Suppressor macrophage (primary cell): ENCODE results near the gene AKAP6.

ENCODE experiments used
- DNase-seq, 4 experiments: peaks; one replicate each; pipeline ENCODE4 v3.0.0-alpha.2; 2020 to 2022

AKAP6 gene

DNA sequence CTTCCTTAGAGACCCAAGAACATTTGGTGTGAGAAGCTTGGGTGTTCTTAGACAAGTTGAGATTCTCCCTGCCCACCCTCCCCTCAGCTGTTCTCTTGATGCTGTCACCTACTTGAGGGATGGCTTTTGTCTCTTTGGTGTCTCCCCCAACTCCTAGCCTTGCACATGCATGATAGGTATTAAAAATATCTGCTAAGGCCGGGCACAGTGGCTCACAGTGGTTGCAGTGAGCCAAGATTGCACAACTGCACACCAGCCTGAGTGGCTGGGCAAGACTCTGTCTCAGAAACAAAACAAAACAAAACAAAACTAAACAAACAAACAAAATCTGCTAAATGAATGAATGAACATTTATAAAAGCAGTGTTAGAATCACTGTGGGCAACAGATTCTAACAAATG lies 261.1 kb downstream of the AKAP6 start:
- DNase-seq = peak in 2 of 4 experiments; percentile 5 to 16

DNA sequence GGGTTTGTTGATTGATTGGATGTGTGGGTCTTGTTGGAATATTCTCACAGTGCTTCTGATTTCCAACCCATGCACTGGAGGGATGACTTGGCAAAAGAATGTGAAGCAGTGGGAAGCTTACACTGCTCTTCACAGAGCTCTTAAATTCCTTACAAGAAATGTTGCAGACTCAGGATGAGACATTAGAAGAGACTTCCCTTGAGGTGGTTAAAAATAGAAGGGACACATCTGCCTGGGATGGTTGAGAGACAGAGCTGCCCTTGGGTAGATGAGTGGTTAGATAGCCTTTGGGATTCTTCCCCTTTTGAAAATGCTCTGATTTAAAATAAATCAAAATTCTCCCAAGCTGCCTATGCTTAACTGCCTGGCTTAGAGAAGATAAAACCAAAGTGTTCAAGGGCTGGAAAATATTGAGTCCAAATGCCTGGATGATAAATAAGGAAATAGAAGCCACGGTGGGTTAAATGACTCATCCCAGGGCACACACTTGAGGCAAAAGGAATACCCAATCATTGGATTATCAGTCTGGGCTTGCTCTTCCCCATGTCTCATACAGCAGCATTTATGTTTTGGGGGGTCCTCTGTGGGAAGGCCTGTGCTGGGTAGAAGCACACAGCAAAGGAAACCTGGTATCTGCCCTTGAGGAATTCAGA lies 264.3 kb downstream of the AKAP6 start:
- peak in 3 of 4 experiments; percentile 41 to 65 (median 55) for DNase-seq

GRCh38 chr14:32594766-32595165 lies 265.7 kb downstream of the AKAP6 start:
- no peak for DNase-seq

DNA sequence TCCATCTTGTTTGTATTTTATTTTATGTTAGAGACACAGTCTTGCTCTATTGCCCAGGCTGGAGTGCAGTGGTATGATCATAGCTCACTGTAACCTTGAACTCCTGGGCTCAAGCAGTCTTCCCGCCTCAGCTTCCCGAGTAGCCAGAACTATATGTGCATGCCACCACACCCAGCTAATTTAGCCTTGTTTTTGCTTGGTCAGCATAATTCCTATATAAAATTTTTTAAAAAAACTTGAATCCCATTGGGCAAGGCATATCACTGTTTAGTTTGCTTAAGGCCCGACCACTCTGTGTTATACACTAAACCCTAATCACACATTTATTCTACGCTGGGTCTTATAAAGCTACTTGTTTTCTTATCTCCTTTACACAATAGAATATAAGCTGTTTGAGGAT lies 266.4 kb downstream of the AKAP6 start:
- DNase-seq = no peak

DNA sequence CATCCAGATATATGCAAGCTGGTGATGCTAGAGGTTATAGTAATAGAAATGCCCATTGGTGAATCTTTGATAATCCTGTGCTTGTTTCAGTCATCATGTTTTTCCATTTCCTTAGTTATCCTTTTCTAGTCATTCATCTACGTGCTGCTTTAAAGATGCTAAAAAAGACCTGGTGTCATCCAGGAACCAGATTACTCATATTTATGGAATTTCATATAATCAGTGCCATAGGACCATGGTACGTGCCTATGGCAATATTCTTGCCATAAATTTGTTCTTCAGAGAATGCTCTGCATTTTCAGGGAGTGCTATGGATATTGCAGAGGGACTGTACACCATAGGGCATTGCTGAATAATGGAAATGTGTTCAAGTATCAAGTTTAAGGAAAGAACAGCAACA lies 267.3 kb downstream of the AKAP6 start:
- no peak for DNase-seq

- no peak for DNase-seq
Measured at GRCh38 chr14:32597771-32598170, 268.7 kb downstream of the AKAP6 start.

DNA sequence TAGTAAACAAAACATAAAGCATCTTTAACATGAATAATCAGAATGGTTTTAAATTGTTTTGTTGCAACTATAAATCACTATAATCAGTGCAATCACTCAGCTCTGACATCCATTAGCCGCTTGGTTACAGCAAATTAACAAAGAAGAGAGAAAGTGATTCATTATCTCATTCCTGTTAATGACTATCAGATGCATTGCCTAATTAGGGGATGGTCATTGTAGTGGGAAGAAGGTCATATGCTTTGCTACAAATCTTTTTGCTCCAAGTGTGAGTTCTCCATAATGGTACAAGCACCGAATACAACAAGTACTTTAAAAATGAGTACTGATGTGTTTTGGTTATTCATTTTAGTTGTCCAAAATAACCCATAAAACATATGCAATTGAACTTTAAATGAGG lies 272.0 kb downstream of the AKAP6 start:
- DNase-seq = peak in 2 of 4 experiments; percentile 18 to 22

DNA sequence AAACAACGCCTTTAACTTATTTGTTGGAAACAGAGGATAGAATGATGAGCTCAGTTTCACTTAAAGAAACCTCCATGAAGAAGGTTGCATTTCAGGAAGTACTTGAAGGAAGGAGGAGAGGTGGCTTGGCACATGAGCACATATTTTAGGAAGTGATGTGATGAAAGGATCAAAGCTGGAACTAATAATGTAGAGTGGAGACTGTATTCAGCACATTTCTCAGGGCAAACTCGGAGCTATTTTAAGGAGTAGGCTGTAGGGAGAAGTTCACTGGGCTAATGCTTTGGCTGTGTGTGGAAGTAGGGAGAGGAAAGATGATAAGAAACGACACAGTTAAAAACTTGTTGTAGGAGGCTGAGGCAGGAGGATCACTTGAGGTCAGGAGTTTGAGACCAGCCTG lies 272.8 kb downstream of the AKAP6 start:
- DNase-seq = peak; percentile 47 to 82 (median 66)

DNA sequence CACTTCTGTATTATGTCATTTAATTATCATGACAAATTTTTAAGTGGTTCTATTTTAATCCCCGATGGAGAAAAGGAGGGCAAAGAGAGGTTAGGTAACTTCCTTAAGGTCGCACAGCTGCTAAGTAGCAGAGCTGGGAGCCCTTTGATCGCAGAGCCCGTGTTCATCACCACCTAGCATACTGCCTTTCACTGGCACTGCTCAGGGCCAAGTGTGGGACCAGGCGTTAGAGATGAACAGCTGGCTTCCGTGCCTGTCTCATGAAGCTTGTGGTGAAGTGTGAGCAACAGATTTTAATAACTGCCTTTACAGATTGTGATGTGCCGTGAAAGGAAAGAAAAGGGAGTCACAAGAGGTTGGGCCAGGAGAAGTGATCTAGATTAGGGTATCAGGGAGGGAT lies 273.6 kb downstream of the AKAP6 start:
- no peak for DNase-seq

DNA sequence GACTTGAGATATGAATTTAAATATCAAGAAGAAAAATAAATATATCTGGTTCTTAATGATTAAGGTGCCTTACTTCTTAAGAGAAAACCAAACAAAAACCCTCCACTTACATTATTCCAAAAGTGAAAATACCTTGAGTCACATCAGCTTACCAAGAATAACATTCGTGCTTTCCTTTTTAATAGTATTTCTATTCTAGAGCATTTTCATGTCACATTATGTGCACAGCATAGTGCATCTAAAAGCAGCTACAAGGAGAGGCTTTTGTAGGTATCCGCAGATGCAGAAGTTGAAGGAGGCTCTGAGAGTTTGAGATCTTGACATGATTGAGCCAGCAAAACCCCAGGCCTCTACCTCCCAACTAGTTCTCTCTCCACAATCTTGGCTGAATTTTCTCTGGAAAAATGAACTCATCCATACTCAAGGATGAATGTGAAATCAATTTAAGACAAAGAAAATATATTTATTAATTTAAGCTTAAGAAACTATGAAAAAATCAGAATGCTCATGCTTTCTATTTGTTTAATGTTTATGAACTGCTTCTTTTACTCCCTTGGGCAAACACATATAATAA lies 275.0 kb downstream of the AKAP6 start:
- DNase-seq = no peak

GRCh38 chr14:32606301-32606700 lies 277.2 kb downstream of the AKAP6 start:
- DNase-seq = peak in 1 of 4 experiments; percentile 31

DNA sequence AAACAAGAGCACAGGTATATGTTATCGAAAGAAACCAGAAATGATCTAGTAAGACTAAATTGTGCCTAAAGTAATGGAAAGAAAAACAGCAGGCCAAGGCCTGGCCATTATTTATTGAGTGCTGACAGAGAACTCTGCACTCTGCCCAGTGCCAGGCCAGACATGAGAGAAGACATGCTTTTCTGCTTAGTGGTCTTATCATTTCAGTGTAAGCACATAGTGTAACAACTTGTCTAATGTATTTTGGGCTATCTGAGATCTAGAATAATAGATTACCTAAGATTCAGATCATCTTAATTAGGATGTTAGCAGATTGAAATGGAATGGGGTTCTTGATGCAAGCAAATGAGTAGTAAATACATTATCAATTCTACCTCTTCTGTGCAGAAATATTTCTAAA lies 278.3 kb downstream of the AKAP6 start:
- no peak for DNase-seq

DNA sequence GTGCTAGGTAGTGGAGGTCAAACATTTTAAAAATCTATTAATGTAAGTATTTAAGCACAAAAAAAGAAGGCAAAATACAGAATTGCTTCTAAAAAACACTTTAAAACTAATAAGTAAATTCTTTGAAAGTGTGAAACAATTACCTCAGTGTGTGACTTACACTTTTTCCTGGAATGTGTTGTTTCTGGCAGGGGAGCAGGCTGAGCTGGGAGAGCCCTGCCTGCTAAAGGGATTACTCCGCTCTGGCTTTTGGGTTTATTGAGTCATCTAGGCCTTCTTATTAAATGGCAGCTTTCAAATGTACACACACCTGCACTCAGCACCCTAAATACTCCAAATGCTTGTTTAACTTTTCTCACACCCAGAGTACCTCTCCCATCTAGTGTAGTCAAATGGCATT lies 279.8 kb downstream of the AKAP6 start:
- DNase-seq = no peak

- DNase-seq = no peak
Measured at GRCh38 chr14:32609388-32609787, 280.3 kb downstream of the AKAP6 start.

DNA sequence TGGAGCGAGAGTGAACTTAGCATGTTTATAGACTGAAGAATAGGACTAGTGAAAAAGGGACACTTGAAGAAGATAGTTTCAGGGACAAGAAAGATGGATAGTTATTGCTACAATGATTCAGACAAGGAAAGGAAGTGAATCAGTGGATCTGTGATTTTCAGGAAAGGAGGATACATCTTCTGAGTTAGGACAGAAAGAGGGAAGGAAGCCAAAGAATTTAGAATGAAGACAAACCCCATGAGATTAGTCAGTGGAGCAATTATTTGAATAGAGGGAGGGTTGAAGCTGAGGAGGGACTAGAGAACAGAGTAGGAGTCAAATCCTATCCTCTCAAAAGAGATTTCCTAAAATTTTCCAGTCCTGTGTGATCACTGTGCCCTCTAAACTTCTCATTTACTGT lies 282.7 kb downstream of the AKAP6 start:
- peak in 2 of 4 experiments; percentile 16 to 17 for DNase-seq

DNA sequence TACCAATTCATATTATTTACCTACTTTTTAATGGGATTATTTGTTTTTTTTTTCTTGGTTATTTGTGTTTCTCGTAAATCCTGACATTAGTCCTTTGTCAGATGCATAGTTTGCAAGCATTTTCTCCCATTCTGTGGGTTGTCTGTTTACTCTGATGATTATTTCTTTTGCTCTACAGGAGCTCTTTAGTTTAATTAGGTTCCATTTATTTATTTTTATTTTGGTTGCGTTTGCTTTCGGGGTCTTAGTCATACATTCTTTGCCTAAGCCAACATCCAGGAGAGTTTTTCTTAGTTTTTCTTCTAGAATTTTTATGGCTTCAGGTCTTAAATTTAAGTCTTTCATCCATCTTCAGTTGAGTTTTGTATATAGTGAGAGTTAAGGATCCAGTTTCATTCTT lies 289.9 kb downstream of the AKAP6 start:
- DNase-seq = no peak

GRCh38 chr14:32620303-32620702 lies 291.2 kb downstream of the AKAP6 start:
- no peak for DNase-seq

GRCh38 chr14:32620724-32621123 lies 291.6 kb downstream of the AKAP6 start:
- DNase-seq = no peak

GRCh38 chr14:32621585-32621984 lies 292.5 kb downstream of the AKAP6 start:
- DNase-seq = no peak

DNA sequence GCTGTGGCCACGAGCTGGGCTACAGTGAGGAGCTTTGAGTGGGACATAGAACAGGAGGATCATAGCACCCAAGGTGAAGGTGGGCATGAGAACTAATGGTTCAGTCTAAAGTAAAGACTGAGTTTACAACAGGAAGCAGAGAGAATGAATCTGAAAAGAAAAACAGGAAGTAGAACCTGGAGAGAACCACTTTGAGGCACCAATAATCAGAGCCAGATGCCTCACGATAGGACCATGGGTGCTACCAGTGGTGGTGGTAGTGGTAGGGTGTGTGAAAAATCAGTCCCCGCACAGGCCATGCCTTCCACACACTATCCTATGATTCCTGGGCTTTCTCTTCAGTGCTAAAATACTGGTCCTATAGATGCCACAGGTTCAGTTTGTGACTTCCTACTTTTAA lies 293.6 kb downstream of the AKAP6 start:
- DNase-seq = no peak

DNA sequence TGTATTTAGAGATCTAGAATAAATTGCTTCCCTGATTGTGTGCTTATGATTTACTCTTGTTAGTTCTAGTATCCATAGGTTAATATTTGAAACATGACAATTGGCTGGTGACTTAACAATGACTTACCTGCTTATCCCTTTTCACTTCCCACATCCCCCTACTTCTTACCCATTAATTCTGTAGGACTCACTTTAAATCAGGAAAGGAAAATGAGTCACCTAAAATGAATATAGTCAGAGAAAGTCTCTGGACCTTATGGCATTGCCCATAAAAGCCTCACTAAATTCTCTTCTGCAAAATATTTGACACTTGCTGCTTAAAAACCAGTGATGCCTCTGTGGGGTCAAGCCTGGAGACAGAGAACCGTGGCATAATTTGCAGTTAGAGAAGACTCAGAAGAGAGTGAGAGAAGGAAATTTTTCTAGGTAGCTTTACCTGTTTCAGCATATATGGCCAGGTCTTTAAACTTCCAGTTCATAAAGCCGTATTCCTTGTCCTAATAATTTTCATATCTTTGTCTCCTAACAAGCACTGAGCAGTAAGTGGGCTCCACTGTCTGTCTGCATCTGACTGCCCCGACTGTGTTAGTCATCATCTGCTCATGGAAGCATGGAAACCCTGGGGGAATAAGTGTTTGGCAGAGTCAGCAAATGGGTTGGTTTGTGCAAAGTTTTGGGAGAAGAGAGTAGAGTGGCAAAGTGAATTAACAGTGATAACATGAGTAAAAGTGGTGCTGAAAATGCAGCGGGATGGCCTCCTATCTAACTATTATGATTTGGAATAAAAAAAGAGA lies 294.4 kb downstream of the AKAP6 start:
- DNase-seq = no peak

- no peak for DNase-seq
Measured at GRCh38 chr14:32625211-32625610, 296.1 kb downstream of the AKAP6 start.

GRCh38 chr14:32627545-32628298 lies 298.6 kb downstream of the AKAP6 start:
- no peak for DNase-seq
